ENCODE results near the gene CD109.
"Not testable (repeated sequence)": the region's sequence is repeated elsewhere in the genome, so short reads cannot be mapped to it uniquely, and the experiment has no call there.

Gene CD109

DNA sequence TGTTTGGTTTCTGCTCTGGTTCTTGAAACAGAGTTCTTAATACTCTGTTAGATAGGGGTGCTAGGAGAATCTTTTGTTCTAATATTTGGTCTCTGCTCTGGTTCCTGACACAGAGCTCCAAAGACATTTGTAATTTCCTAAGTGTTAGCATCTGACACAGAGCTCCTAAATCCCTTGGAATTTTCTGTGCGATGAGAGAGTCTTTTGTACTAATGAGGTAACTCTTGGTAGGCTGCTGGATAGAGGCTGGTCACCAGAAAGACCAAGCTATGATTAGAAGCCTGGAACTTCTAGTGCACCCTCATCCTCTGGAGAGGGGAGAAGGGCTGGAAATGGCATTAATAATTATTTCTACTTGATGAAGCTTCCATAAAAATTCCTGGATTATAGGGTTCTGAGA, 7.7 kb upstream of the CD109 start:
- DNase-seq (ENCODE audit: low read depth): no peak

DNA sequence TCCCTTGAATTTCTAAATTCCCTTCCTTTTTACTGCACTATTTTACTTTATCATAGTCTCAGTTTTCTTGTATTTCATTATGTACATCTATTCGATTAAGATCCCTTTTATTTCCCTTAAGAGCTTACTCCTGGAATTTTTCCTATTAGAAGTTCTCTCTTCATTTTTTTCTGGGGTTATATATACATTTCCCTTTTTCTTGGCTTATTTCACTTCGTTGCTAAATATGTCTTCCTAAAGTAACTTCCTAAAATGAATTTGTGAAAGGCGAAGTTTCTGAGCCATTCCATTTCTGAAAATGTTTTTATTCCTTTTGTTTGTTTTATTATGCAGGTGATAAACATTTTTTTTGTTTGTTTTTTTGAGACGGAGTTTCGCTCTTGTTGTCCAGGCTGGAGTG, 5.9 kb upstream of the CD109 start:
- no peak for DNase-seq (ENCODE audit: low read depth)

DNA sequence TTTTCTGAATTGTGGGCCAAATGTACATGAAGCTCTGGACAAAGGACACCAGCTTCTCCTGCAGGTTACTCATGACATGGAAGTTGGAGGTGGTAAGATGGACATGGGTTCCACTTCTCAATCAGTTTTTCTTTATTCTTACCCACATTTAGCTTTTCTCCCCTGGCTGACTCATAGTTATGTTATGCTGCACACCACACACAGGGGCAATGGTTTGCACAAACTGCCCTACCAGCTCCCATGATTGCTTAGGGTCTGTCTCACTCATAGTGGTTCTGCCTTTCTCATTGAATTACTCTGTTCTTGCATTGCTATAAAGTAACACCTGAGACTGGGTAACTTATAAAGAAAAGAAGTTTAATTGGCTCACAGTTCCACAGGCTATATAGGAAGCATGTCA, 4.5 kb upstream of the CD109 start:
- no peak for DNase-seq (ENCODE audit: low read depth)

DNA sequence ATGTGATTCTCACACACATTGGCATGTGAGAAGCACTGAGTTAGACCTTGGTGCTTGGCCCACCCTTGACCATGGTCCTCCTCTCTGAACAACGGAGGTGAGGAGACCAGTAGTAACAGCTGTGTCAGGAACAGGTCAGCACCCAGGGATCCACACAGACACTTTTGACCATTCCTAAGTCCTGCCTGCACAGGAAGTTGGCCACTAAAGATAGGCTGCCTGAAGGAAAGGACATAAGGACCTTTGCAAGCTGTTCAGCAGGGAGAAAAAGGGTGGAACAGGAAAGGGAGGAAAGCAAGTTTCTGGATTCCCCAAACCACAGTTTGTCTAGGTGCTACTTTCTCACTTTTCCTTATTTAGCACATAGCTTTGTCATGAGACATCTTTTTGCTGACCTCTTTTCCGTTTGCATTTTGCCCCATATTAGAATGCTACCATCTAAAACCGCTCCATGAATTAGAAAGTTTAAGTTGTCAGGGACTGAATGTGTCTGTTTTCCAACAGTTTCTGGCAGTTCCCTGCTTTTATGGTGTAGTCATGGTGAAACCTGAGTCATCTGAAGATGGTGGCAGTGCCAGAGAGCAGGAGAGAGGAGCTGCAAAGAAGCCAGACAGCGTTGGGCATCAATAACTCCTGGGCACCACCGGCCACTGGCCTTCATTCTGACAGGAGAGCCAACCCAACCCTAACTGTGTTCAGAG, 1.1 kb upstream of the CD109 start:
- DNase-seq (ENCODE audit: low read depth): peak; percentile 51

DNA sequence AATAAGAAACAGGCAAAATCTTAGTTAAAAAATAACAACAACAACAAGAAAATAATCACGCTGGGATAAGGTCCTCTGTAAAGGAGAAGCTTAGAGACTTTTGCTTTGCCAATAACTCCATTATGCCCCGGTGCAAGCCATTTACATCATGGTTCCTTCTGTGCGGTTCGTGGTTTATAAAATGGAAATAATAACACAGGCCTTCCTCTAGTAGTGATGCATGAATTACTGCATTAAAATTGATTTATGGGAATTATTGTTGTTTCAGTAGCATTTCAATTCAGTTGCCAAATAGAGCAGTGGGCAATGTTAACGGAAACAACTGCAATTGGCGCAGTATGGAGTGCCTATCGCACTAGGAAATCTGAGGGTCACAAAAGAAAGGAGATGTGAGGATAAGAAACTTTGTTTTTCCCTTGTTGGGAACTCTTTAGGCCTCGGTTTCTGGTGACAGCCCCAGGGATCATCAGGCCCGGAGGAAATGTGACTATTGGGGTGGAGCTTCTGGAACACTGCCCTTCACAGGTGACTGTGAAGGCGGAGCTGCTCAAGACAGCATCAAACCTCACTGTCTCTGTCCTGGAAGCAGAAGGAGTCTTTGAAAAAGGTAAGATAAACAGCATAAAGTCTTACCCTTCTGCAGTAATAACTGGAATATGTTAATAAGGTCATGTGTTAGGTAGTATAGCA, 1.1 kb downstream of the CD109 start:
- no peak for DNase-seq (ENCODE audit: low read depth)

DNA sequence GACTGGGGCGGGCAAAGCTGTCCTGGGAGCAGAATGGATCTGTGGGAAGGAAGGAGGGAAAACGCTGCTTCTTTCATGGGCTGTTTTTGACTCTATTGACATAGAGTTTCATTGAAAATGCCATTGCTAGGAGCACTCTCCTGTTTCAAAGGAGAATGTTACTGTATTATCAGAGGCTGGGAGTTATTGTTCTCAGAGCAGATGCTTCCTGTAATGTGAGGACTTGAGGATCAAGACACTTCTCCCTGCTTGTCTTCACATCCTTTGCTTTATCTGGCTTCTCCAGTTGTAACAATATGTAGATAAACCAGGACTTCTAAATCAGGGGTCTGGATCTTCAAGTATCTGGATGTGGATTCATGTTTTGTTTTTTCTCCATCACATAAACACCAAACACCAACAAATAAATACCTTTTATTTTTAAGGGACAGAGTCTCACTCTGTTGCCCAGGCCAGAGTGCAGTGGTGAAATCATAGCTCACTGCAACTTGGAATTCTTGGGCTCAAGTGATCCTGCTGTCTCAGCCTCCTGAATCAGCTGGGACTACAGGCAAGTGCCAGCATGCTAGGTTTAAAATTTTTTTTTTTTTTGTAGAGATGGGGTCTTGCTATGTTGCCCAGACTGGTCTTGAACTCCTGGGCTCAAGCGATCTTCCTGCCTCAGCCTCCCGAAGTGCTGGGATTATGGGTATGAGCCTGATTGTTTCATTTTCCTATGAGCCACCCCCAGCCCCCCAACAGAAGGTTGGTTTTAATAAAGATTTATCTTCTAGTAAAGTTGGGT, 3.9 kb downstream of the CD109 start:
- DNase-seq (ENCODE audit: low read depth): no peak

DNA sequence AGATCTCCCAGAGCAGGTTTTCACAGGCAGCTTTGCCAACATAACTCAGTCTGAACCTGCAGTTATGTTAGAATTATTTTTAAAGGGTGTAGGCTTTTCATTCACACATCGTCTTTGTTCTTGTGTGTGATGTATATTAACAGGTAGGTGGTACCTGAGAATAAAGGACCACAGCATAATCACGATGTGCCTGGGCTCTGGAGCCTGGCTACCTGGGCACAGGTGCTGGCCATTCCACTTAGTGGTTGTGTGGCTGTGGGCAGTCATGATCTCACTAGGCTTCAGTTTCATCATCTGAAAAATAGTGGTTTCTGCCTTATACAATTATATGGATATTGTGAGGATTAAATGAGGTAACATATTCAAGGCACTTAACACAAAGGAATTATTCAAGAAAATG, 6.4 kb downstream of the CD109 start:
- DNase-seq (ENCODE audit: low read depth): no peak

DNA sequence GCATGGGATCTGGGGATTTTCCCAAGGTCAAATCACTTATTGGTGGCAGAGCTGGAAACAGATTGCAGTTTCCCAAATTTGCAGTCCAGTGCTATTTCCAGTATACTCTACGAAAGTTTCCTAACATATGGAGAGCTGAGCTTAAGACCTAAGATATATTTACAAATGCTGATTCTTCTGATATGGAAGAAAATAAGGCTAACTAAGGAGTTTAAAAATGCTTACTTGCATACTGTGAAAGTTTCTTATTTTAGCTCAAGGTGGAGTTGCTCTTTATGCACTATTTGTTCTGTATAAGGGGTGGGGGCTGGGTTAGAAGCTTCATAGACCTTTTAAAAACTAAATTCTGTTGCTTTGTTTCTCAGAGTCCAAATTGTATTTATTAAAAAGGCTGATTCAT, 7.5 kb downstream of the CD109 start:
- no peak for DNase-seq (ENCODE audit: low read depth)

DNA sequence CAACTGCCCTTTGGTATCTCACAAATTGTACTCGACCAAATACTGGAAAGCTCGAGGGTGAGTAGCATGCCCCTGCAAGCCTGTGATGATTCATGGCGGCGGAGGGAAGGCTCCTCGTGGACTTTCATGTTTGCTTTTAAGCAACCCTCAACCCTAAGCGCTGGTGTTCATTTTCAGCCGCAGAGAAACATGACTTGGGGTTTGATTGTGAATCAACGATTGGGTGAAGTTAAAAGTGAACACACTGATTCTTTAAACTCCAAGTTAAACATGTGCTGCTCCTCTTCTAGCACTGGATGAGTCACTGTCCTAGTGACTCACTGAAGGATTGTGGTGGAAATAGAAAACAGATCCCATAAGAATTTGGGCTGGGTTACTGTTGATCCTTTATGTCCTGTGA, 8.3 kb downstream of the CD109 start:
- DNase-seq (ENCODE audit: low read depth): peak; percentile 96

DNA sequence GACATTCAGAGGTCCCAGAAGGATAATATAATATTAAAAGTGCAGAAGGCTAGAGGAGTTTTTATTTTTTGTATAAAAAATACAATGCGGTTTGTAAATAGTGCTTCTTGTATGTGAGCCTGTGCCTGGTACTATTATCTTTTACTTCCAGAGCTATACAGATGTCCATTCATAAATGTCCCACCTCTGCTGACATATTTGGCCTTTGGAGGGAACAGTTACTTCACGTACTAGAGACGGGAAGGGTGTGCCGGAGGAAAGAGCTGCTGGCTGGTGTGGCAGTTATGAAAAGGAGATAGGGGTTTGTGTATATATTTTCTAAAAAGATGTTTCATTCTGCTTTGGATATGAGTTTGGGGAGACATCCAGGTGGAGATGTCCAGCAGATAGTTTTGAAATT, 8.8 kb downstream of the CD109 start:
- DNase-seq (ENCODE audit: low read depth): no peak

DNA sequence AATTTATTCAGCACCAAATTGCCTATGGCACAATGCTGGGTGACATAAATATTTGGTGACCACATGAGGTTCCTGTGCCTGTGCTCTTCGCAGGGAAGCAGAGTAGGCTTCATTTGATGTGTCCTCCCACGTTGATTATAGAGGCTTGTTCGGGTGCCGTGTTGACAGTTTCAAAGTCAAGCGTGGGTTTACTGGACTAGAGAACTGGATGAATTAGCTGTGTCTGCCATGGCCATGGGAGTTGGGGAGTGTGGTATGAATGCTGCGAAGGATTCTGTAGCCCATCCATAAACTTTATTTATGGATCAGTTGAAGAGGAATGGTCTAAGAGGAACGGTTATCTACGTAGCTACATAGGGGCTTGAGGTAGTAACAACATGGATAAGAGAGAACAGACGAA, 11.0 kb downstream of the CD109 start:
- no peak for DNase-seq (ENCODE audit: low read depth)

DNA sequence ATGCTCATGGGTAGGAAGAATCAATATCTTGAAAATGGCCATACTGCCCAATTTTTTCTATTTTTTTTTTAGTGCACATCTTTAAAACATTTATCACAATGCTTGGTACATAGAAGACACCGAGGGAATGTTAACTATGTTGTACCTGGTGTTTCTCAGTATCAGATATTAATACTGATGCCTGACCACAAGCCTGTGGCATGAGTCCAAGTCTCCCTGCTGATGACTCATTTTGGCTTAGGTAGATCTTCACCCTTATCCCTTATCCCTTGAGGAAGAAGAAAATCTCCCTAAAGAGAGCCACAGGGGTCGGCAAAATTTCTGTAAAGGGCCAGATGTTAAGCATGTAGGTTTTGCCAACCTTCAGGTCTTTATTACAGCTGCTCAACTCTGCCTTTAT, 14.5 kb downstream of the CD109 start:
- no peak for DNase-seq (ENCODE audit: low read depth)

DNA sequence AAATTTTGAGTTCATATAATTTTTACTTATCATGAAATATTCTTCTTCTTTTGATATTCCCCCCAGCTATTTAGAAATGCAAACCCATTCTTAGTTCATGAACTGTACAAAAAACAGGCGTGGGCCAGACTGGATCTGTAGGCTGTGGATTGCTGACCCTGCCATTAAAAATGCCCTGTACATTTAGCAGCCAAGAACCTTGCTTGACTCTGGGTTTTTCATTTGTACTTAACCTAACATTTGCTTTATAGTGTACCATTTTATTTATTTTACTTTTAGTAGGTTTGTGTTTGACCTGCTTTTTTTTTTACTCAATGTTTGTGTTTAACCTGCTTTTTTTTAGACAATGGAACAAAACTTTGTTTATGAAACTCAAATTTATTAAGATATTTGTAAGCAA, 14.9 kb downstream of the CD109 start:
- no peak for DNase-seq (ENCODE audit: low read depth)

DNA sequence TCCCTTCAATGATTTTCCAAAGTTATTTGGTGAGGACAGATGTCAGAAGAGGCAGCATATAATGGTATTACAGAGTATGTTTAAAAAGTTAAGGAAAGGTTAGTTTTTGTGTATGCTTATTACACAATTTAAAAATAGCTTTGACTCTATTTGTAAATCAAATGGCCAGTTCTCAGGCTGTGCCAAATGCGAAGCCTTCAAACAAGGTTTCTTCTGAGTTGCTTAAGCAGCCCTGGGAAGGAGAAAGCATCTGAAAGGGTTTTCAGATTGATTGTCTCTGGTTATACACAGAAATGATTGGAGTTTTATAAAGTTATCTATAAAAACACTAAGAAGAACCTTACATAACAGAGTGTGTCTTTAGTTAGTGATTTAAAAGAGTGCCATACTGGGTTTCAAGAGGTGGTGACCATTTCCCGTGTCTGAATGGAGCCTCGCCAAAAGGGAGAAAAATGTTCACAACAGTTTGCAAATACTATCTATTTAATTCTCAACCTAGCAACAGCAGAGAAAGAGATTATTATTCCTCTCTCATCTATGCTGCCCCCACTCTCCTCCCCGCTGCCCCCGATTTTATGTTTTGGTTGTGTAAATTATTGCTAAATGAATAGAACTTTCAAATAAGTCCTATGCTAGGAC, 16.7 kb downstream of the CD109 start:
- DNase-seq (ENCODE audit: low read depth): no peak

DNA sequence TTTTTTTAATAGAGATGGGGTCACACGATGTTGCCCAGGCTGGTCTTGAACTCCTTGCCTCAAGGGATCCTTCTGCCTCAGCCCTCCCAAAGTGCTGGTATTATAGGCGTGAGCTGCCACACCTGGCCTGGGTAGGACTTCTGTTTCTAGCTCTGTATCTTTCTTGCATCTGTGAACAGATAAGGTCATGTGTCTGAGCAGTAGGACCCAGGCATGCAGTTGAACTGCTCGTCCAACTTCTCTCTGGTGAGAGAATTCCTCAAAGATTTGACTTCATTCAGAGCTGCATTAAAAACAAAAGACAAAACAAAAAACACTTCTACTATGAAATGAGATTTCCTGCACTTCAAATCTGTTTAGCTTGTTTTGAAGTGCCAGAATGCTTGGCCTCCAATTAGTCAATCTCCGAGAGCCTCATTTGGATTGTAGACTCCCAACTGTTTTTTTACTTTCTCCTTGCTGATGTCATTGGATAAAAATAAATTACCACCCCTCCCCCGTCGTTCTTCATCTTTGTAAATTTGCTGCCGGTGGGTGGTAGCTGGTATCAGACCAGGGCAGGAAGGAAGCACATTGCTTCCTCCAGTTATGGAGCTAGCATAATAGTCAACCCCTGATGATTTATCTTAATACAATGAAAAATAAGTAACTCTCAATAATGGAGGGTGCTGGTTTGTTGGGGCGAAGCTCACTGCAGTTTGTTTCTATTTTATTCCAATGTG, 17.6 kb downstream of the CD109 start:
- no peak for DNase-seq (ENCODE audit: low read depth)

DNA sequence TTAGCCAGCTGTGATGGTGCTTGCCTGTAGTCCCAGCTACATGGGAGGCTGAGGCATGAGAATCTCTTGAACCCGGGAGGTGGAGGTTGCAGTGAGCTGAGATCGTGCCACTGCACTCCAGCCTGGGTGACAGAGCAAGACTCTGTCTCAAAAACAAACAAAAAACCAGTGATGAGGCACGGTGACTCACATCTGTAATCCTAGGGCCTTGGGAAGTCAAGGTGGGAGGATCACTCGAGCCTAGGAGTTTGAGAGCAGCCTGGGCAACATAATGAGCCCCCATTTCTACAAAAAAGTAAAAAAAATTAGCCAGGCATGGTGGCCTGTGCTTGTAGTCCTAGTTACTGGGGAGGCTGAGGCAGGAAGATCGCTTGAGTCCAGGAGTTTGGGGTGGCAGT, 19.1 kb downstream of the CD109 start:
- not testable (repeated sequence) for DNase-seq (ENCODE audit: low read depth)

DNA sequence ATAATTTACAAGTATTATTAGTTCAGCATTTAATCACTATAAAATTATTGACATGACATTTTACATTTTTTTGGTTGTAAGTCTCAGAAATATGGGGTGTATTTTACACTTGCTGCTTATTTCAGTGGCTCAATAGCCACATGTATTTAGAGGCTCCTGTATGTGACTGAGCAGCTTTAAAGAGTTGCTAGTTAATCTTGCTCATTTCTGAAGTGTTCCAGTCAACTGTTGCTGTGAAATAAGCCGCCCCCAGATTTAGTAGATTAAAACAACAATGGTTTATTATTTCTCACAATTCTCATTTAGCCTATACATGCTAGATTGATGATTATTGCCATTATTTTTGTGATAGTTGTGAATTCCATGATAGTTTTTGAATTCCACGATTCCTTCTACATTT, 23.0 kb downstream of the CD109 start:
- no peak for DNase-seq (ENCODE audit: low read depth)

DNA sequence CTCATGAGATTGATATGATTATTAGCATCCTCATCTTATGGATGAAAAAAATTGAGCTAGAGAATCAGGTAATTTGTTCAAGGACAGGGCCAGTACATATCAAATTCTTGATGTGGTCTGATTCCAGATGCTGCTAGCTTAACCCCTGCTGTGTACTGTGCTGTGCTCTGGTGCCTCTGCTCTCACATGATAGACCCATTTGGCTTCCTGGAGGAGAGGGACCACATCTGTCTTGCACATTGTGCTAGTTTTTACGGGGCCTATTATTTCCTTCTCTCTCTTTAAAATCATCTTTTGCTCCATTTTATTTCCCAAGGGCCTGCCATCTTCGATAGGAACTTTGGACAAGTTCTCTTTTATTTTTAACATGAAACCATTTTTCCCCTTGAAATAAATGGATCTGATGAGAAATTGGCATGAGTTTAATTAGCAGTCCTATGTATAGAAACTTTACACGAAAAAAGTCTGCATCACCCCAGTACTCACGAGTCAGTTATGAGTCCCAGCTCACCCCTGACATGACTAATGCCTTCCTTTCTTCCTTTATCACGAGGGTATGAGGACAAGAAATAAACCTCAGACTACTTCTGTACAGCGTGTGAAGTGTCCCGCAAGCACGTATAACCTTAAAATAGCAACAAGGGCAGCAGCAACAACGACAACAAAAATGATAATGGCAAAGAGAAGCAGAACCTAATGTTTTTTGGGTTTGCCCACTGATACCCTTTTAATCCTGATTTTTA, 26.5 kb downstream of the CD109 start:
- peak; percentile 86 for DNase-seq (ENCODE audit: low read depth)

DNA sequence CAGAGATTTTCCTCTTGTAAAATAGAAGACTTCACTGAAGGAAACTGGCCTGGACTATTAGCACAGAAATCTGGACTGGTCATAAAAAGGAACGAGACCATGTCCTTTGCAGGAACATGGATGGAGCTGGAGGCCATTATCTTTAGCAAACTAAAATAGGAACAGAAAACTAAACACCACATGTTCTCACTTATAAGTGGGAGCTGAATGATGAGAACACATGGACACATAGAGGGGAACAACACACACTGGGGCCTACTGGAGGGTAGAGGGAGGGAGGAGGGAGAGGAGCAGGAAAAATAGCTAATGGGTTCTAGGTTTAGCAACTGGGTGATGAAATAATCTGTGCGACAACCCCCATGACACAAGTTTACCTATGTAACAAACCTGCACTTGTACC, 27.5 kb downstream of the CD109 start:
- not testable (repeated sequence) for DNase-seq (ENCODE audit: low read depth)

DNA sequence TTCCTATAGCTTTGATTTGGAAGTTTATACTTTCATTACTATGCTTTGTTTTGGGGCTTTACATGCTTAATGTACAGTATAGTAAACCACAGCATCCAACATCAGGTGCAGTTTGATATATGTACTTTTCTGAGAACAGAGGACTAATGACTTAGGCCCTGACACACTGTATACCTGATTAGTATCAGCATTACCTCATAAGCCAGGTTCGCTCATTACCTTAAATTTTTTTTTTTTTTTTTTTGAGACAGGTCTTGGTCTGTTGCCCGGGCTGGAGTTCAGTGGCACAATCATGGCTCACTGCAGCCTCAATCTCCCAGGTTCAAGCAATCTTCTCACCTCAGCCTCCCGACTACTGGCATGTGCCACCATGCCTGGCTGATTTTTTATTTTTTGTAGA, 28.4 kb downstream of the CD109 start:
- no peak for DNase-seq (ENCODE audit: low read depth)

DNA sequence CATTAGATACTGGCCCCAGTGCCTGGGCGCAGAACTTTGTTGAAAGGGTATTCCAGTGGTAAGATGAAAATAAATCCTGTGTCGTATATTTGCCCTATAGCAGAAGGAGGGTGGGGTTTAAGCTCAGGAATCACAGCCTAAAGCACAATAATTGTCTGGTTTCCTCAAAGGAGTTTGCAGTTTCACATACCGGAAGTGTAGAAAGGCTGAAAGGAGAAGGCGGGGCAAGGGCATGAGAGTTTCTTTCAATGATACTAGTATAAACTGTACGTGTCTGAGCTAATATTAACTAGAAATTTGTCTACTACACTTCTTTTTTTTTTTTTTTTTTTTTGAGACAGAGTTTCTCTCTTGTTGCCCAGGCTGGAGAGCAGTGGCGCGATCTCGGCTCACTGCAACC, 29.2 kb downstream of the CD109 start:
- not testable (repeated sequence) for DNase-seq (ENCODE audit: low read depth)

All from GM04503 (cell line).